GM19468 (cell line): Measurements from ENCODE around the gene ANKLE2.
A peak's percentile ranks its signal among the peaks of the same experiment; 100 is the strongest.

Experiments
- ATAC-seq: cut with Tn5 transposase; IDR thresholded peaks from one replicate; pipeline ENCODE4 v1.9.1; 2021; ENCODE audit warnings: mild to moderate bottlenecking, moderate library complexity, moderate number of reproducible peaks; ENCODE audit not compliant: unreplicated experiment; ENCODE audit errors: extremely low read depth

ANKLE2 gene

GRCh38 chr12:132723015-132723763 is 38.4 kb downstream of the ANKLE2 start:
- no peak for ATAC-seq

GRCh38 chr12:132720606-132721345 is 40.9 kb downstream of the ANKLE2 start:
- no peak for ATAC-seq

GRCh38 chr12:132719954-132720324 is 41.7 kb downstream of the ANKLE2 start:
- ATAC-seq: no peak

- ATAC-seq: no peak
These were observed 42.3 kb downstream of the ANKLE2 start for GRCh38 chr12:132719141-132719953.

GRCh38 chr12:132718644-132719043 is 43.0 kb downstream of the ANKLE2 start:
- no peak for ATAC-seq

- no peak for ATAC-seq
These were observed 43.9 kb downstream of the ANKLE2 start for GRCh38 chr12:132717531-132718387.

GRCh38 chr12:132717011-132717410 is 44.6 kb downstream of the ANKLE2 start:
- ATAC-seq: no peak

- no peak for ATAC-seq
These were observed 45.3 kb downstream of the ANKLE2 start for GRCh38 chr12:132716356-132716755.

GRCh38 chr12:132715874-132716273 is 45.8 kb downstream of the ANKLE2 start:
- no peak for ATAC-seq

- ATAC-seq: no peak
These were observed 48.5 kb downstream of the ANKLE2 start for GRCh38 chr12:132713123-132713522.

GRCh38 chr12:132711080-132711843 is 50.4 kb downstream of the ANKLE2 start:
- no peak for ATAC-seq

GRCh38 chr12:132710405-132711079 is 51.1 kb downstream of the ANKLE2 start, which contains the start of gene PGAM5:
Gene PGAM5, plus strand, starts transcription at chr12:132710842. Its CDS starts 35 bp downstream, at chr12:132710877.
- peak; percentile 90 for ATAC-seq

- peak; percentile 3 for ATAC-seq
These were observed 51.6 kb downstream of the ANKLE2 start for GRCh38 chr12:132710043-132710404.

- no peak for ATAC-seq
These were observed 53.5 kb downstream of the ANKLE2 start for GRCh38 chr12:132708150-132708549.

GRCh38 chr12:132707241-132707640 is 54.4 kb downstream of the ANKLE2 start:
- no peak for ATAC-seq

- ATAC-seq: no peak
These were observed 58.0 kb downstream of the ANKLE2 start for GRCh38 chr12:132703641-132704040.

- ATAC-seq: no peak
These were observed 59.0 kb downstream of the ANKLE2 start for GRCh38 chr12:132702640-132703039.

GRCh38 chr12:132700212-132700822 is 61.3 kb downstream of the ANKLE2 start:
- peak; percentile 37 for ATAC-seq
